ENCODE measurements around the gene DENND6B.
A peak's percentile ranks its signal among the peaks of the same experiment; 100 is the strongest.

DENND6B gene

DNA sequence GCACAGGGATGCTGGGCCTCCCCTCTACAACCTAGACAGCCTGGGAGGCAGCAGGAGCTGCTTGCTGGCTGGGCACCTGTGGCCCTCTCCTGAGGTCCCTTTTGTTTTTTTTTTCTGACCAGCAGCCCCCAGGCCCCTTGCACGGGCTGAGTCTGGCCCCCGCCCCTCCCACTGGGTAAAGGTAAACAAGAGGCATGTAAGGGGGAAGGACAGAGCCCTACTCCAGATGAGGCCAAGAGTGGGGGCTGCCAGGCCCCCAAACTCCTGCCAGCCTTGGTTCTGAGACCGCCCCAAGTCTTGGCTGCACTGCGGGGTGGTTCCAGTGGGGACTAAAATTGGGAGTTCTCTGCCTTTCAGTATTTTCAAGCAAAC, 28.6 kb downstream of the DENND6B start:
- H3K27ac ChIP-seq, result no peak overlapping the region

DNA sequence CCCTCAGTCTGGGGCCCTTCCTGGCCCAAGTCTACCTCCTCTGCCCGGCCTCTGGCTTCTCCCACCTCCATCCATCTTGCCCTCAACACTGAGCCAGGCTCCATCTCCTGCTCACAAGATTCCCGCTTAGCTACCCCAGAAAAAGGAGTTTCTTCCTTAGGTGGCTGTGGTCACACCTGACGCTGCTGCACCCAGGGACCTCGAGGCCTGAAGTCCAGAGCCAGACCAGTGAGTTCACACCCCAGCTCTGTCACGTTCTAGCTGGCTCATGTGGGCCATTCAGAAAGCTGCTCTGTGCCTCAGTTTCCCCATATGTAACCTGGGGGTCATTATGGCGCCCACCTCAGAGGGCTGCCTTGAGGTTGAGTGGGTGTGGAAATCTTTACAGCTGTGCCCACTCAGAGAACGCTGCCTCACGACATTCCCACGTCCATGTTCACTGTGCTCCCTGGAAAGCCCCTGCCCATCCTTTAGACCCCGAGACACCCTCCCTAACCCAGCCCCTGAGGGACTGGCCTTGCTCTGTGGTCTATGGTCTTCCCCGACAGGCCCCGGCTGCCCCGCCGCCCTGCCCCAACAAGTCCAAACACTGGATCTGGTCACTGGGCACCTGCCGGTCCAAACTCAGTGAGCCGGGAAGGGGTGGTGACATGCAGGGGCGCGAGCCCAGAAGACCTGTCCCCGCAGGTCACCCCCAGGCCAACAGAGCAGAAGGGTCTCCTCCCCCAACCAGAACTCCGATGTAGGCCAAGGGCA, 29.1 kb downstream of the DENND6B start:
- TF ChIP-seq, protein P1, sequence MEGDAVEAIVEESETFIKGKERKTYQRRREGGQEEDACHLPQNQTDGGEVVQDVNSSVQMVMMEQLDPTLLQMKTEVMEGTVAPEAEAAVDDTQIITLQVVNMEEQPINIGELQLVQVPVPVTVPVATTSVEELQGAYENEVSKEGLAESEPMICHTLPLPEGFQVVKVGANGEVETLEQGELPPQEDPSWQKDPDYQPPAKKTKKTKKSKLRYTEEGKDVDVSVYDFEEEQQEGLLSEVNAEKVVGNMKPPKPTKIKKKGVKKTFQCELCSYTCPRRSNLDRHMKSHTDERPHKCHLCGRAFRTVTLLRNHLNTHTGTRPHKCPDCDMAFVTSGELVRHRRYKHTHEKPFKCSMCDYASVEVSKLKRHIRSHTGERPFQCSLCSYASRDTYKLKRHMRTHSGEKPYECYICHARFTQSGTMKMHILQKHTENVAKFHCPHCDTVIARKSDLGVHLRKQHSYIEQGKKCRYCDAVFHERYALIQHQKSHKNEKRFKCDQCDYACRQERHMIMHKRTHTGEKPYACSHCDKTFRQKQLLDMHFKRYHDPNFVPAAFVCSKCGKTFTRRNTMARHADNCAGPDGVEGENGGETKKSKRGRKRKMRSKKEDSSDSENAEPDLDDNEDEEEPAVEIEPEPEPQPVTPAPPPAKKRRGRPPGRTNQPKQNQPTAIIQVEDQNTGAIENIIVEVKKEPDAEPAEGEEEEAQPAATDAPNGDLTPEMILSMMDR (conservative IDR thresholded peaks at IDR 0.05), result no peak
- no peak overlapping the region for H3K27ac ChIP-seq

More for the DNA sequence above, 28.6 kb downstream of the DENND6B start:
- TF ChIP-seq, protein P1 (conservative IDR thresholded peaks at IDR 0.05), result no peak

DNA sequence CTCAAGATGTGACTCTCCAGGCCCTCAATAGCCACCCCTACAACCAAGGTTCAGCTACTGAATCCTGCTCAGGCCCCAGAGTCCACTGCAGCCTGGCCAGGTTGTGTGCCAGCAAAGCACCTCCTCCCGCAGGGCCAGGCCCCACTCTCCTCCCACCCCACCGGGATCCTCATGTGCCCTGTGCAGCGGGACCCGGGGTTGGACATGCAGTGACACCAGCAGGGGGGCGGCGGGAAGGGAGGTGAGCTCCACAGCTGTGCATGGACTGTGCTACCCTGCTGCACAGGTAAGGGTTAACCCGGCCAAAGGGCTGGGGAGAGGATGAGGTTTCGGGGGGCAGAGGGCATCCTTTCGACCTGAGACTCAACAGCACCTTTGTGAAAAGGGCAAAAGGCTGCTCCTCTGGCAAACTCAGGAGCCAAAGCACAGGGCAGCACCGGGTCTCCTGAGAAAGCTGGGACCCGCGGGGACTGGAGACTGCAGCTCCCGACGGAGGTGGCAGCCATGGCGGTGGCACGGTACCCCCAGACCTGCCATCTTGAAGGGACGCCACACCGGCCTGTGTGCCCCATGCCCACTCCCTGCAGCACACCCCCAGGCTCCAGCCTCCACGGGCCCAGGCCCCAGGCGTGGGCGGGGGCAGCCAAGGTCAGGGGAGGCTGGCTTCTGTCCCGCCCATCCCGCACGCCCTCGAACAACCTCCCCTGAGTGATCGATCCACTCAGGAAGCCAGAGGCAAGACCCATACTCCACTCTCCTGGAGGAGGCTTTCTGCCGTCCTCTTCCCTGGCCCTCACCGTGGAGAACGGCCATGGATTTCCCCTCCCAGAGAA, 29.9 kb downstream of the DENND6B start:
- TF ChIP-seq, protein P1 (conservative IDR thresholded peaks at IDR 0.05), result no peak
- peak overlapping the region; percentile 5; the same call in 1 of the 2 replicates for H3K27ac ChIP-seq

DNA sequence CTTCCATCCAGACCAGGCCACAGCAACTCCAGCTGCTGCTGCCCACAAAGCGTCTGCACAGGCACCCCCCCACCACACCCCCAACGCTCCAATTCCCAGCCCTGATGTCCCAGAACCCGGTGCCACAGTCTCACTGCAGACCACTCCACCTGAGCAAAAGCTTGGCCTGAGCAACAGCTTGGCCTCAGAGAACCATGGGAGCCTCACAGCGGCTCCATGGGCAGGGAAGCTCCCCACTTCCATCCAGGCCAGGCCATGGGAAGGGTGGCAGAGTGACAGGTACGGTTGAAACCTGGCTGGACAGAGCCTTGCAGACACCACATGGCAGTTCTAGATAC, 32.5 kb downstream of the DENND6B start:
- H3K27ac ChIP-seq, result no peak overlapping the region; the same call in 1 of the 2 replicates
- TF ChIP-seq, protein P1 (conservative IDR thresholded peaks at IDR 0.05), result no peak

DNA sequence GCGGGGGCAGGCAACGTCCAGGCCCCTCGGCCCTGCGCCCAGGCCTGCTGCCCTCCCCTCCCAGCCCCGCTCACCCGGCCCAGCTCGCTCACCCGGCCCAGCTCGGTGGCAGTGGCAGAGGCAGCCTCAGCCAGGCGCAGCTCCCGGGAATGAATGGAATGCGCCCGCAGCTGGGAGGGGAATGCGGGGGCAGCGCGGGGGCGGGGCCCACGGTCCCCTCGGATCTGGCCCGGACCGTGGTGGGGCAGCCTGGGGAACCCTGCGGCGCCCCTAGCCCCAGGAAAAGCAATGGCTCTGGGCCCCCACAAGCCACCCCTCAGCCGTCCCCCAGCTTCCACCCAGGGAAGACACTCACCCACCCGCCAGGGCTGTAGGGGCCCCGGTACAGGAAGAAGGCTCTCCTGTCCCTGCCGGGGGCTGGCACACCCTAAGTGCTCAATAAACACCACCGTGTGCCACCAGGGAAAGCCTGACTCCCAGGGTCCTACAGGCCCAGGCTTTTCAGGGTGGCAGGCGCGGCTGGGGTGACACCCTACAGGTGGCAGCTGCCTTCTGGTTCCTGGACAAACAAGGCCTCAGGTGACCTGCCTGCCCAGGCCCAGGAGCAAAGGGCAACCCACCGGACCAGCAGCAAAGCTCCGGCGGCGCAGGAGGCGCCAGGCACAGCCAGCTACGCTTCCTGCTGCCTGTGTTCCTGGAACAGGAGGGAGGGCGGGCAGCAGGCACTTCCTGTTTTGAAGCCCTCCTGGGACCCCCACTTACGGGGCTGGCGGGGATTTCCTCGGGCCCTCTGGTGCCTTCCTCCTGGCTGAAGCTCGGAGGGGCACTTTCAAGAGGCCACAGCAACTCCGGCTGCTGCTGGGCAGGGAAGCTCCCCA, 33.1 kb downstream of the DENND6B start:
- TF ChIP-seq, protein P1 (conservative IDR thresholded peaks at IDR 0.05), result no peak
- H3K27ac ChIP-seq, result peak overlapping the region; percentile 15; the same call in 1 of the 2 replicates

DNA sequence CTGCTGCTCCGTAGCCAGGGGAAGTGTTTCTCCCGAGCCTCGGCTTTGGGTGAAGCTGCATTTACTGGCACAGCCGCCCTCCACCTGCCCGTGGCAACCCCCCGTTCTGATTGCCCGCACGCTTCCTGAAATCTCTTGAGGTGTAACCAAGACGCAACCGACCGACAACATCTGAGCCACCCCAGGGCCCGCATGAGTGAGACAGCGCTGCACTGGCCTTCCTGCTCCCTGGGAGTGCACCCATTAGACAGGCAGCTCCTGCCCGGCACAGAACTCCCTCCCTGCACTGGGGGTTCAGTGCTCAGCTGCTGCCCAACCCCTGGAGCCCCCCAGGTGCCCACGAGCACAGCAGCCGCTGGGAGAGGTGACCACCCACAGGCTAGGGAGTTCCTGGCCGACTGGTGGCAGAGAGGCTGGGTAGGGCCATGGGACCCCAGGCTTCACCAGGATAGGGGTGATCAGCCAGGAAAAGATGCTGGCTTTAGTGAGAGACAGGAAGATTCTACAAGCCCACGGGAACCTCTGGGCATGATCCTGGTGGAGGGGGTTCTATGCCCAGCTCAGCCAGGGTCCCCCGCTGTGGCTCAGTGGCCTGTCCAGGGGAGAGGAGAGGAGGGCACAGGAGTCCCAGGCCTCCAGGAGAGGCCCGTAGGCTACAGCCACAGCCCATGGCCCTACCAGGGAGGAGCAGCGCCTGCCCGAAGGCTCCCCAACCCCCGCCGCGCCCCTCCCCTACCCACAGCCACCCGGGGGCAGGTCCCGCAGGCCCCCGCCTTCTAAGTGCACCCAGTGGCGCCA, 34.0 kb downstream of the DENND6B start:
- no peak overlapping the region; the same call in 1 of the 2 replicates for H3K27ac ChIP-seq
- TF ChIP-seq, protein P1 (conservative IDR thresholded peaks at IDR 0.05), result no peak
